Fibroblast of villous mesenchyme (primary cell): ENCODE results near the gene GRM4. TPM values are rescaled to one million over a fixed set of nuclear protein-coding genes. Genes with fewer than 3 reads are reported as not detected.

Experiments used
- DNase-seq: peaks from one replicate; pipeline ENCODE4 v3.0.0-alpha.2; 2010; ENCODE audit warnings: low read depth
- H3K4me3 ChIP-seq: 2 replicates; pipeline ENCODE4 v1.5.1; 2011; ENCODE audit warnings: low read depth, mild to moderate bottlenecking, low read length
- total RNA-seq: library from RNA; depleted of rRNA; stranded (reverse); fragments of >200 nt; gene quantifications from 2 replicates; pipeline ENCODE4 v1.2.3, GENCODE V29; 2012
- TF ChIP-seq, protein P1 (sequence below): IDR thresholded peaks from 2 replicates; pipeline ENCODE4 v1.5.1; 2012; ENCODE audit warnings: low read depth, mild to moderate bottlenecking, low read length; ENCODE audit not compliant: insufficient read depth

Gene GRM4
- total RNA-seq, 1 donor = under 0.01 TPM

- TF ChIP-seq, protein P1, sequence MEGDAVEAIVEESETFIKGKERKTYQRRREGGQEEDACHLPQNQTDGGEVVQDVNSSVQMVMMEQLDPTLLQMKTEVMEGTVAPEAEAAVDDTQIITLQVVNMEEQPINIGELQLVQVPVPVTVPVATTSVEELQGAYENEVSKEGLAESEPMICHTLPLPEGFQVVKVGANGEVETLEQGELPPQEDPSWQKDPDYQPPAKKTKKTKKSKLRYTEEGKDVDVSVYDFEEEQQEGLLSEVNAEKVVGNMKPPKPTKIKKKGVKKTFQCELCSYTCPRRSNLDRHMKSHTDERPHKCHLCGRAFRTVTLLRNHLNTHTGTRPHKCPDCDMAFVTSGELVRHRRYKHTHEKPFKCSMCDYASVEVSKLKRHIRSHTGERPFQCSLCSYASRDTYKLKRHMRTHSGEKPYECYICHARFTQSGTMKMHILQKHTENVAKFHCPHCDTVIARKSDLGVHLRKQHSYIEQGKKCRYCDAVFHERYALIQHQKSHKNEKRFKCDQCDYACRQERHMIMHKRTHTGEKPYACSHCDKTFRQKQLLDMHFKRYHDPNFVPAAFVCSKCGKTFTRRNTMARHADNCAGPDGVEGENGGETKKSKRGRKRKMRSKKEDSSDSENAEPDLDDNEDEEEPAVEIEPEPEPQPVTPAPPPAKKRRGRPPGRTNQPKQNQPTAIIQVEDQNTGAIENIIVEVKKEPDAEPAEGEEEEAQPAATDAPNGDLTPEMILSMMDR = no peak
- DNase-seq = no peak
Observed at GRCh38 chr6:34065466-34066217, 80.2 kb downstream of the GRM4 start.

DNA sequence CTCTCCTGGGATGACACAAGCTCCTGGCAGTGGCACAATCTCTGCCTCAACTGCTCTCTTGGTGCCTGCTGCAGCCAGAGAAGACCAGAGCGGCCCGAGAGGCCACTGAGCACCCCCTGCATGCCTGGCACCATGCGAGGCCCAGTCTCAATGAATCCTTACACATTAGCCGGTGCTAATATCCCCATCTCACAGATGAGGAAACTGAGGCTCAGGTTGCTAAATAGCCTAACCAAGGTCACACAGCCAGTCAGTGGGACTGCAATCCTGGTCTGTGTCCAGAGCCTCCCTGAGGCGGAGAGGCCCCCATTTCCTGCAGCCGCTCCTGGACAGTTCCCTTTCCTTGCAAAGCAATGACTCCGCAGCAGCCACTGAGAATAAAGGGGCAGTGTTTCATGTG lies 81.2 kb downstream of the GRM4 start:
- TF ChIP-seq, protein P1 = no peak
- H3K4me3 ChIP-seq = no peak overlapping the region
- no peak for DNase-seq

More at GRCh38 chr6:34065466-34066217, 80.2 kb downstream of the GRM4 start:
- no peak overlapping the region for H3K4me3 ChIP-seq

DNA sequence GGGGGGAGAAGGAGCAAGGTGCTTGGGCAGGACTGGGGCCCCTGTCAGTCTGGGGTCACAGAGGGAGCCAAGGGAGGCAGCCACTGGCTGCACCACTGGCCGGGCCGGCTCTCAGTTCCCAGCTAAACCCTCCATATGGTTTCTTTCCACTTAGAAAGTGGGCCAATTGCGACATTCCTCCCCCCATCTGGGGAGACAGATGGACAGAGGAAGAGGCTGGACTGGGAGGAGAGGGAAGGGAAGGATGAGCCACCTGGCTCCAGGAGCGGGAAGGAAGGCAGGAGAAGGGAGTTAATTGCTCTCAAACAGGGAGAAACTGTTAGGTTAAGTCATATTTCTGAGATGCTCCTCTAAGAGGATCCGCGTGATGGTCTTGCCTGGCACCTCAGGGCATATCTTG lies 82.2 kb downstream of the GRM4 start:
- DNase-seq = peak; percentile 7
- H3K4me3 ChIP-seq = no peak overlapping the region
- TF ChIP-seq, protein P1 = no peak

- no peak for DNase-seq
- H3K4me3 ChIP-seq = no peak overlapping the region
- TF ChIP-seq, protein P1 = no peak
Observed at GRCh38 chr6:34062815-34063214, 83.1 kb downstream of the GRM4 start.

DNA sequence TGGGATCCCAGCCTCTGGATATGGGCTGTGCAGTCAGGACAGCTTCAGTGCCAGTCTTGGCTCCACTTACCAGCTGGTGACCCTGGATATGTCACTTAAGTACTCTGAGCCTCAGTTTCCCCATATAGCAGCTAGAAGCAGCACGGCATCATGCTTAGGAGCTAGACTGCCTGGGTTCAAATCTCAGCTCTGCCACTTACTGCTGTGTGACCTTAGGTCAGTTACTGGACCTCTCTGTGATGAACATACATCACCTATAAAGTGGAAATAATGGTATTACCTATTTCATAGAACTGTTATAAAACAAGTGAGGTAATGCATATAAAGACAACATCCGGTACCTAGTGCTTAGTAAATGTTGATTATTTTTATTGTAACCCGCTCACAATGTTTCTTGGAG lies 83.7 kb downstream of the GRM4 start:
- TF ChIP-seq, protein P1 = no peak
- H3K4me3 ChIP-seq = no peak overlapping the region
- no peak for DNase-seq

GRCh38 chr6:34061348-34061747 lies 84.5 kb downstream of the GRM4 start:
- H3K4me3 ChIP-seq = no peak overlapping the region
- DNase-seq = no peak
- TF ChIP-seq, protein P1 = no peak

GRCh38 chr6:34059914-34060313 lies 86.0 kb downstream of the GRM4 start:
- TF ChIP-seq, protein P1 = no peak
- H3K4me3 ChIP-seq = no peak overlapping the region
- DNase-seq = no peak
